Endothelial cell of umbilical vein (primary cell): Measurements from ENCODE around the gene ITGA1. TPM values are rescaled to one million over a fixed set of nuclear protein-coding genes. Genes with fewer than 3 reads are reported as not detected.

ENCODE experiments used
- BruUV-seq: library from RNA; stranded (reverse); fragments of 400-500 nt; replicated peaks from 2 replicates; lab custom pipeline; 2021; lab: Mats Ljungman, UMichigan
- CTCF ChIA-PET: fragments of 300-600, 350-600 bp; sonication (Branson Sonifier 250); formaldehyde crosslinking; loops from one replicate; lab custom pipeline; 2021; ENCODE audit warnings: antibody characterized with exemption, inconsistent platforms; lab: Charles Lee
- POLR2A ChIA-PET: fragments of 300-600, 350-600 bp; sonication (Branson Sonifier 250); formaldehyde crosslinking; loops from one replicate; lab custom pipeline; 2021; ENCODE audit warnings: antibody characterized with exemption, inconsistent platforms; lab: Charles Lee
- DNase-seq: peaks from one replicate; pipeline ENCODE4 v3.0.0-alpha.2; 2011; ENCODE audit warnings: low read depth, low spot score
- FAIRE-seq: peaks from 2 replicates; lab custom pipeline; 2011; peaks lifted over from hg19 to GRCh38; lab: Jason Lieb, UNC
- H2AFZ ChIP-seq: 2 replicates; pipeline ENCODE4 v1.6.0; 2012; ENCODE audit warnings: low read depth, low read length, control low read depth, inconsistent platforms
- H3K27ac ChIP-seq: 2 replicates; pipeline ENCODE4 v1.5.1; 2011; ENCODE audit warnings: low read depth, mild to moderate bottlenecking, control low read depth, low read length, moderate library complexity; ENCODE audit not compliant: insufficient read depth
- H3K27me3 ChIP-seq, 2 experiments: 2 replicates each; pipeline versions ENCODE4 v1.6.0 to v1.6.1; 2011; ENCODE audit warnings: low read length in 2 of 2, mixed read lengths in 1 of 2; ENCODE audit not compliant: control insufficient read depth in 2 of 2, insufficient read depth in 2 of 2
- H3K36me3 ChIP-seq, 2 experiments: 2 replicates in 1 of 2; 3 replicates in 1 of 2; pipeline ENCODE4 v1.5.1; 2011; ENCODE audit warnings: low read length in 2 of 2, mild to moderate bottlenecking in 1 of 2, moderate library complexity in 1 of 2; ENCODE audit not compliant: control insufficient read depth in 2 of 2, insufficient read depth in 2 of 2; ENCODE audit errors: extremely low read depth in 1 of 2
- H3K4me1 ChIP-seq: 3 replicates; pipeline ENCODE4 v1.5.1; 2011; ENCODE audit warnings: mild to moderate bottlenecking, low read length; ENCODE audit not compliant: control insufficient read depth, insufficient read depth; ENCODE audit errors: extremely low read depth
- H3K4me2 ChIP-seq: 2 replicates; pipeline ENCODE4 v1.6.1; 2011; ENCODE audit warnings: low read length, control low read depth, mixed read lengths; ENCODE audit not compliant: insufficient read depth
- H3K4me3 ChIP-seq, 3 experiments: fragments of 200-600 bp in 1 of 3; sonication (generic), shearing (Covaris generic) in 1 of 3; replicated peaks in 1 of 3; 2 replicates each; pipeline ENCODE4 v1.5.1; 2011 to 2016; ENCODE audit warnings: control low read depth in 3 of 3, low read length in 3 of 3, mild to moderate bottlenecking in 2 of 3, inconsistent platforms in 1 of 3, low read depth in 1 of 3, moderate library complexity in 1 of 3; ENCODE audit not compliant: insufficient read depth in 1 of 3
- H3K79me2 ChIP-seq: 2 replicates; pipeline ENCODE4 v1.6.0; 2012; ENCODE audit warnings: low read length, inconsistent platforms; ENCODE audit not compliant: control insufficient read depth, insufficient read depth
- H3K9ac ChIP-seq: replicated peaks from 2 replicates; pipeline ENCODE3; 2011; ENCODE audit warnings: low read length, control low read depth; ENCODE audit not compliant: insufficient read depth; ENCODE audit errors: extremely low read depth
- H3K9me1 ChIP-seq: replicated peaks from 3 replicates; pipeline ENCODE4 v1.6.0; 2011; ENCODE audit warnings: mild to moderate bottlenecking, low read length; ENCODE audit not compliant: control insufficient read depth, insufficient read depth; ENCODE audit errors: extremely low read depth
- H3K9me3 ChIP-seq: replicated peaks from 2 replicates; pipeline ENCODE4 v1.5.1; 2012; ENCODE audit warnings: low read length, inconsistent platforms; ENCODE audit not compliant: control insufficient read depth, insufficient read depth
- H4K20me1 ChIP-seq: replicated peaks from 2 replicates; pipeline ENCODE3; 2011; ENCODE audit warnings: mild to moderate bottlenecking, low read length; ENCODE audit not compliant: control insufficient read depth, insufficient read depth; ENCODE audit errors: extremely low read depth
- EZH2 ChIP-seq: IDR thresholded peaks from 2 replicates; pipeline ENCODE4 v1.6.1; 2012; ENCODE audit warnings: borderline replicate concordance, low read depth, mild to moderate bottlenecking, moderate library complexity, low read length, inconsistent platforms; ENCODE audit not compliant: severe bottlenecking
- FOS ChIP-seq: IDR thresholded peaks from 2 replicates; pipeline ENCODE4 v1.6.1; 2011; ENCODE audit warnings: mild to moderate bottlenecking, low read length, moderate library complexity, borderline replicate concordance; ENCODE audit not compliant: insufficient read depth
- GATA2 ChIP-seq: IDR thresholded peaks from 2 replicates; pipeline ENCODE4 v1.7.0; 2011; ENCODE audit warnings: low read depth, mild to moderate bottlenecking, moderate library complexity, mixed read lengths, low read length; ENCODE audit not compliant: insufficient read length, insufficient read depth
- JUN ChIP-seq: IDR thresholded peaks from 2 replicates; pipeline ENCODE4 v1.6.1; 2011; ENCODE audit warnings: borderline replicate concordance, low read depth; ENCODE audit not compliant: insufficient read length, insufficient read depth
- MAX ChIP-seq: IDR thresholded peaks from 2 replicates; pipeline ENCODE4 v1.6.1; 2011; ENCODE audit not compliant: insufficient read depth, insufficient read length
- MYC ChIP-seq: IDR thresholded peaks from one replicate; pipeline ENCODE4 v1.6.1; 2011; ENCODE audit warnings: mild to moderate bottlenecking, low read depth, low read length
- POLR2A ChIP-seq: IDR thresholded peaks from 2 replicates; pipeline ENCODE4 v1.6.1; 2012; ENCODE audit warnings: low read depth, mild to moderate bottlenecking, control low read depth, low read length
- POLR2AphosphoS5 ChIP-seq: IDR thresholded peaks from 2 replicates; pipeline ENCODE4 v1.6.1; 2012; ENCODE audit warnings: low read depth, mild to moderate bottlenecking, control low read depth, low read length, moderate library complexity; ENCODE audit not compliant: insufficient read depth
- dilution Hi-C: fragments of 300-500 bp; cut with MboI; formaldehyde crosslinking; loops from one replicate; pipeline ENCODE4 v1.15.0; 2019; ENCODE audit warnings: low sequenced_read_pairs; ENCODE audit not compliant: extremely low pct_ligation_motif_present
- intact Hi-C: fragments of 100-400 bp; cut with micrococcal nuclease; formaldehyde crosslinking; loops from one replicate; pipeline ENCODE4 v1.10.0; 2022
- polyA plus RNA-seq, 4 experiments: library from polyadenylated mRNA; depleted of rRNA in 3 of 4; stranded (reverse) in 3 of 4; unstranded in 1 of 4; fragments of >200 nt; gene quantifications; 2 replicates each; pipeline versions ENCODE4 v1.2.1 to v1.2.3, GENCODE V29; 2011 to 2012; ENCODE audit warnings: missing spikeins in 1 of 4
- total RNA-seq: library from RNA; stranded (reverse); gene quantifications from 2 replicates; pipeline ENCODE4 v1.2.3, GENCODE V29; 2021
- TF ChIP-seq, protein P1 (sequence below), 2 donors: IDR thresholded peaks; 1 replicate in 1 of 2; 2 replicates in 1 of 2; pipeline ENCODE4 v1.5.1; 2011; ENCODE audit warnings: low read length in 2 of 2, mild to moderate bottlenecking in 2 of 2, moderate library complexity in 2 of 2, control low read depth in 1 of 2, inconsistent platforms in 1 of 2, low read depth in 1 of 2; ENCODE audit not compliant: insufficient read depth in 1 of 2; ENCODE audit errors: extremely low read depth in 1 of 2

The ITGA1 gene
- total and polyA plus RNA-seq, 2 donors (not counting 3 experiments of a cell fraction or from before 2014, with no cell fraction given), result 0.65 to 1.9 TPM

GRCh38 chr5:52995095-52995494 lies 207.4 kb downstream of the ITGA1 start:
- CTCF ChIA-PET, result interaction anchor here (1.0 kb wide), 1 partner anchor 47 kb away, joined by 3 read pairs; no protein-coding TSS in a partner anchor
- Histone ChIP-seq H3K4me2 (no peak overlapping the region), H2AFZ (no peak overlapping the region), H3K4me1 (peaks cover 32% of the 10 kb centered on the region), H3K9me3 (no peaks in the 10 kb centered on the region), H3K4me3 (no peak overlapping the region), H3K9me1 (no peaks in the 10 kb centered on the region), H3K9ac (no peak overlapping the region), H3K79me2 (peaks cover 99% of the 10 kb centered on the region), H4K20me1 (peaks cover 2% of the 10 kb centered on the region), H3K27ac (no peak overlapping the region), H3K36me3 (no peaks in the 10 kb centered on the region), H3K27me3 (no peaks in the 10 kb centered on the region)
- intact Hi-C loops, result no loop called here
- FAIRE-seq (no peak), DNase-seq (no peak)
- dilution Hi-C loops, result no loop called here
- BruUV-seq, result no TSS peak
- TF ChIP-seq, protein P1, sequence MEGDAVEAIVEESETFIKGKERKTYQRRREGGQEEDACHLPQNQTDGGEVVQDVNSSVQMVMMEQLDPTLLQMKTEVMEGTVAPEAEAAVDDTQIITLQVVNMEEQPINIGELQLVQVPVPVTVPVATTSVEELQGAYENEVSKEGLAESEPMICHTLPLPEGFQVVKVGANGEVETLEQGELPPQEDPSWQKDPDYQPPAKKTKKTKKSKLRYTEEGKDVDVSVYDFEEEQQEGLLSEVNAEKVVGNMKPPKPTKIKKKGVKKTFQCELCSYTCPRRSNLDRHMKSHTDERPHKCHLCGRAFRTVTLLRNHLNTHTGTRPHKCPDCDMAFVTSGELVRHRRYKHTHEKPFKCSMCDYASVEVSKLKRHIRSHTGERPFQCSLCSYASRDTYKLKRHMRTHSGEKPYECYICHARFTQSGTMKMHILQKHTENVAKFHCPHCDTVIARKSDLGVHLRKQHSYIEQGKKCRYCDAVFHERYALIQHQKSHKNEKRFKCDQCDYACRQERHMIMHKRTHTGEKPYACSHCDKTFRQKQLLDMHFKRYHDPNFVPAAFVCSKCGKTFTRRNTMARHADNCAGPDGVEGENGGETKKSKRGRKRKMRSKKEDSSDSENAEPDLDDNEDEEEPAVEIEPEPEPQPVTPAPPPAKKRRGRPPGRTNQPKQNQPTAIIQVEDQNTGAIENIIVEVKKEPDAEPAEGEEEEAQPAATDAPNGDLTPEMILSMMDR (IDR thresholded peaks at IDR 0.05; ENCODE audit: extremely low read depth in 1 of 2, insufficient read depth in 1 of 2, low read depth in 1 of 2, low read length in 2 of 2), result no peak
- TF ChIP-seq POLR2A (no peak), FOS (no peak), POLR2AphosphoS5 (no peak), GATA2 (no peak), MYC (no peak)
- POLR2A ChIA-PET, result no interaction called here

GRCh38 chr5:52995914-52996313 lies 208.2 kb downstream of the ITGA1 start:
- H3K9me3 ChIP-seq, result no peaks in the 10 kb centered on the region
- FAIRE-seq (no peak), DNase-seq (no peak)
- dilution Hi-C loops, result no loop called here
- peaks cover 2% of the 10 kb centered on the region for H4K20me1 ChIP-seq
- no peak overlapping the region for H3K4me3 ChIP-seq
- H3K27ac ChIP-seq, result no peak overlapping the region
- peaks cover 98% of the 10 kb centered on the region for H3K79me2 ChIP-seq
- CTCF ChIA-PET, result interaction anchor here (0.7 to 2.1 kb wide), 2 partner anchors 8 to 40 kb away, joined by 3 to 8 read pairs; no protein-coding TSS in a partner anchor
- BruUV-seq, result no TSS peak
- no peak overlapping the region for H3K9ac ChIP-seq
- no peak overlapping the region for H3K4me2 ChIP-seq
- peaks cover 26% of the 10 kb centered on the region for H3K4me1 ChIP-seq
- POLR2A ChIA-PET, result no interaction called here
- H3K27me3 ChIP-seq, result no peaks in the 10 kb centered on the region
- H2AFZ ChIP-seq, result no peak overlapping the region
- TF ChIP-seq, protein P1 (IDR thresholded peaks at IDR 0.05; ENCODE audit: extremely low read depth in 1 of 2, insufficient read depth in 1 of 2, low read depth in 1 of 2, low read length in 2 of 2), result no peak
- TF ChIP-seq EZH2, result no peak
- no peak for TF ChIP-seq POLR2A
- TF ChIP-seq FOS, result no peak
- no peak for TF ChIP-seq POLR2AphosphoS5
- no peak for TF ChIP-seq MYC
- no peak for TF ChIP-seq JUN
- TF ChIP-seq MAX, result no peak
- no peak for TF ChIP-seq GATA2
- H3K9me1 ChIP-seq, result no peaks in the 10 kb centered on the region
- intact Hi-C loops, result no loop called here
- no peaks in the 10 kb centered on the region for H3K36me3 ChIP-seq
